Colon (tissue), 2 donors: ENCODE data around the gene VPS25.
"Not testable (repeated sequence)": the region's sequence is repeated elsewhere in the genome, so short reads cannot be mapped to it uniquely, and the experiment has no call there.

Experiments
- FAIRE-seq: peaks from 2 replicates; lab custom pipeline; 2012; peaks lifted over from hg19 to GRCh38; lab: Jason Lieb, UNC
- donor health status: control.
- donor health status: control.

The VPS25 gene

DNA sequence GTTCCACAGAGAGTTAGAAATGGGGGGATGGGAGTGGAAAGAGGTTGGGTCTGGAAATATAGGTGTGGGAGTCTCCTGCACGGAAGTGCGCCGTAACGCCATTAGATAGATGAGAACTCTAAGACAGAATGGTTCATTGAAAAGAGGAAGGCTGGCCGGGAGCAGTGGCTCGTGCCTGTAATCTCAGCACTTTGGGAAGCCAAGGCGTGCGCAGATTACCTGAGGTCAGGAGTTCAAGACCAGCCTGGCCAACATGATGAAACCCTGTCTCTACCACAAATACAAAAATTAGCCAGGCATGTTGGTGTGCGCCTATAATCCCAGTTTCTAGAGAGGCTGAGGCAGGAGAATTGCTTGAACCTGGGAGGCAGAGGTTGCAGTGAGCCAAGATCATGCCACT, 5.2 kb upstream of the VPS25 start:
- not testable (repeated sequence) for FAIRE-seq

DNA sequence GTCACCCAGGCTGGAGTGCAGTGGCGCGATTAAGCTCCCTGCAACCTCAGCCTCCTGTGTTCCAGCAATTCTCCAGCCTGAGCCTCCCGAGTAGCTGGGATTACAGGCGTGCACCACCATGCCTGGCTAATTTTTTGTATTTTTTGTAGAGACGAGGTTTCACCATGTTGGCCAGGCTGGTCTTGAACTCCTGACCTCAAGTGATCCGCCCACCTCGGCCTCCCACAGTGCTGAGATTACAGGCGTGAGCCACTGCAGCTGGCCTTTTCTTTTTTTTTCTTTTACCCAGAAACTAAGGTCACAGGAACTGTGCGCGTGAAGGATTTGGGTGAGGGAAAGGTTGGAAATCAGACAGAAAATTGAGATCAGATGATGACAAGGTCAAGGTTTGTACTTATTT, 3.3 kb upstream of the VPS25 start:
- FAIRE-seq = not testable (repeated sequence)

DNA sequence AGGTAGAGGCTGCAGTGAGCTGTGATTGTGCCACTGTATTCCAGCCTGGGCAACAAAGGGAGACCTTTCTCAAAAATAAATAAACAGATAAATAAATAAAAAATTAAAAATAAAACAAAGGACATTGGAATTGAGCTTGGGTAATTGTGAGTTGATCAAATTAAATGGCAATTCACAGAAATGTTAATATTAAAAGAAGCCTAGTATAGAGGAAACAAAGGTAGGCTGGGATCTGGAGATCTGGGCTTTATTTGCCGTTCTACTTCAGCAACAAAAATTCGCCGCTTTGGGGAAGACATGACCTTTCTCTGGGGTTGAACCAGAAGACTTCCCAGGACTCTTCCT, 332 bp upstream of the VPS25 start:
- FAIRE-seq = no peak

DNA sequence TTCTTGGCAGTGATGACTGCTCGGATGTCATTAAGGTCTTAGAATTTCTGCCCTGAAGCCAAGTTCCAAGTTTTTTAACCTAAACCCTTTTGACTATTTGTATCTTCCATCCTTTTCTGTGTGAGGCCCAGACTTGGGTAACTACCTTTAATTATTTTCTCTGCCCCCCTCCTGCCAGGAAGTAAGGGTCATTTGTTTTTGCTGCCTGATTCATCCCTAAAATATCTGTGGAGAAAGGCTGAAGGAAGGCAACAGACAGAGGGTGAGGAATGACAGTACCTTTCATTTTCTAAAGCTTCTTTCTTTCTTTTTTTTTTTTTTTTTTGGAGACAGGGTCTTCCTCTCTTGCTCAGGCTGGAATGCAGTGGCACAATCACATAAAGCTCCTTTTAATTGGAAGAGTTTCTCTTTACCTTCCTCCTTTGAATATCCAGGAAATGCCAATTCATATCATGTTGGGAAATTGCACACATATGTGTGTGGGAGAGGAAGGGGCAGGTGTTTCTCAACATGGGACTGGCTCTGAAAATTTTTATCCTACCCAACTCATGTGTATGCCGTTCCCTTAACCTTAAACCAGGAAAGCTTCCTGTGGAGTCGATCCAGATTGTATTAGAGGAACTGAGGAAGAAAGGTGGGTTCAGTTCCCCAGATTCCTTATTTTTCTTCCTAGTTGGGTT, 957 bp downstream of the VPS25 start:
- FAIRE-seq = no peak

DNA sequence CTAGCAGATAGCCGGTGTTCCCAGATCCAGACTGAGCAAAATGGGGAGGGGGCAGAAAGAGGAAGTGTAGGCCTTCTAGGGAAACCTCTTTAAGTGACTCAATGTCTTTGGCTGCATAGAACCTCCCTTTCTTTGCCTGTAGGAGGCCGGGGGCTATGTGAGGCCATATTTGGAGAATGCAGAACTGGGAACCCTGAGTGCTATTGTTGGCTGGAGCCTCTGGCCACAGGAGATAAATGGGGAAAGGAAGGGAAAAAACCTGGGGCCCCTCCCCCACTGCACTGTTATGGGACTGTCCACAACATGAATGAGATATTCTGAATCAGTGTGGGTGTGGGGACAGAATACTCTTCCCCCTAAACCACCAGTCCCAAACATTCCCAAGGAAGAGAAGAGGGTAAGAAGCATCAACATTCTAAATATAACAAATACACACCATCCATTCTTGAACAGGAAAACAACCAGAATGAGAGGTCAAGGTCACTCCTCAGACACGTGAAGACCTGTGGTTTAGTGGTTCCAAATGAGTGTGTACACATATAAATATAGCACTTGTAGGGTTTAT, 2.4 kb downstream of the VPS25 start:
- no peak for FAIRE-seq

DNA sequence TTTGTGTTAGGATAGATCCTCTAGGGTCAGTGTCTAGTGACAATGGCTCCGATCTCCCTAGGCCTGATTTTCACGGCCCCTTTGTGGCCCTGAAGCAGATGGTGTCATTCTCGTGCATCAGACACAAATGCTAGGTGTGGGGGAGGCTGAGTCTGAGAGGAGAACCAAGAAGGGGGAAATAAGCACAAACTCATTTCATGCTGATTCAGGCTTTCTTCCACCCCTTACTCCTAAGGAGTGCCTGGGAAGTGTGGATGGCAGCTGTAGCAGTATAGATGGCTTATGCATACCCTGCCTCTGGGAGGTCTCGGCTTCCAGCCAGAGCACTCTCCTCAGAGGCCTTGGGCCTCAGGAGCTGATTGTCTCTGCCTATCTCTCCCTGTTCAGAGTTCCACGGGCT, 5.3 kb downstream of the VPS25 start:
- no peak for FAIRE-seq

DNA sequence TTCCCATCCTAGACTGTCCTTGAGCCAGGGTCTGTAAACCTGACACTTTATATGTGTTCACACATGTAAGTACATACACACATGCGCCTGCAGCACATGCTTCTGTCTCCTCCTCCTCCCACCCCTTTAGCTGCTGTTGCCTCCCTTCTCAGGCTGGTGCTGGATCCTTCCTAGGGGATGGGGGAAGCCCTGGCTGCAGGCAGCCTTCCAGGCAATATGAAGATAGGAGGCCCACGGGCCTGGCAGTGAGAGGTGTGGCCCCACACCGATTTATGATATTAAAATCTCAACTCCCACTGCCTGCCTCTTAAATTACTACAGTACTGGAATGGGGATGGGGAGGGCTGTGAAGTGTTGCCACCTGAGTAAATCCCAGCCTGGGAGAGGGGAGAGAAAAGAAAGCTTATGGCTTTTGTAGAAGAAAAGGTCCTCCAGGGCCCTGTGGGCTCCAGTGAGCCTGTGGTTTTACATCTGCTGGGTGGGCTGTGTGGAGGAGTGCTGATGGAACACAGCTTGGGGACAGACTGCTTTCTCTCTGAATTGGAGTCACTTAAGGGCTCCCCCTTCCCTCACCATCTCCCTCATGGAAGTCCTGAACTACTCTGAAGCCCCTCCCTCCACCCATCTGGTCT, 6.2 kb downstream of the VPS25 start:
- FAIRE-seq = no peak

DNA sequence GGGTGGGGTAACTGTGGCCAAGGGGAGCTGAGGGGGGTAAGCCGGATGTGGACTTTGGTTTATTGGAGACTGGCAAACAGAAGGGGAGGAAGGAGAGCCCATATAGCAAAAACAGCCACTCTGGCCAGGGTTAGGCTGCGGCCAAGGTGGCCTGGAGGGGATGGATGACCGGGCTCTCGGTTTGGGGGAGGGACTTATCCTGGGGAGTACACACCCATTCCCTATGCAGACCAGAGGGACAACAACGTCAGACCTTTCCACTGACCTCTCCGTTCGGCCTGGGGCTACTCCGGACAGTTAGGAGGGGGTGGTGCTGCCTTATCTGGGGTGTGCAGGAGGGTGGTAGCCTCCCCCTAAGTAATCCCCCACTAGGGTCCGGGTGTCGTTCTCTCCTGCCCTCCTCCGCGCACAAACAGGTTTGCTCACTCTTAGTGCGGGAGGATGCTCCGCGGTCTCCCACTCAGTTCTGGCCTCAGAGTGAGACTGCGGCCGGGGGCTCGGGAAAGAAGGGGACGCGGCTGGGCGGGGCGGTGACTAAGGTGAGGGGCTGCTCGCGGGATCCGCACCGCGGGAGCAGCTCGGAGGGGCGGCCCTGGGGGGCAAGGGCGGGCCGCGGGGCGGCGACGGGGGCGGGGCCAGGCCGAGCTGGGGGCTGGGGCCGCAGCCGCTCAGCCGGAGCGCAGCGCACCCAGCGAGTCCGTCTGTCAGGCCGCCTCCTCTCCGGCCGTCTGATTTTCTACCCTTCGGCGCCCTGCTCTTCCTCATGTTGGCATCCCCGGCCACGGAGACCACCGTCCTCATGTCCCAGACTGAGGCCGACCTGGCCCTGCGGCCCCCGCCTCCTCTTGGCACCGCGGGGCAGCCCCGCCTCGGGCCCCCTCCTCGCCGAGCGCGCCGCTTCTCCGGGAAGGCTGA, 6.9 kb downstream of the VPS25 start, which contains the start of gene WNK4:
Gene WNK4, plus strand, starts transcription at position 675 of the 915 bp plus-strand sequence. Its CDS starts 89 bp downstream, at position 764.
- no peak for FAIRE-seq

DNA sequence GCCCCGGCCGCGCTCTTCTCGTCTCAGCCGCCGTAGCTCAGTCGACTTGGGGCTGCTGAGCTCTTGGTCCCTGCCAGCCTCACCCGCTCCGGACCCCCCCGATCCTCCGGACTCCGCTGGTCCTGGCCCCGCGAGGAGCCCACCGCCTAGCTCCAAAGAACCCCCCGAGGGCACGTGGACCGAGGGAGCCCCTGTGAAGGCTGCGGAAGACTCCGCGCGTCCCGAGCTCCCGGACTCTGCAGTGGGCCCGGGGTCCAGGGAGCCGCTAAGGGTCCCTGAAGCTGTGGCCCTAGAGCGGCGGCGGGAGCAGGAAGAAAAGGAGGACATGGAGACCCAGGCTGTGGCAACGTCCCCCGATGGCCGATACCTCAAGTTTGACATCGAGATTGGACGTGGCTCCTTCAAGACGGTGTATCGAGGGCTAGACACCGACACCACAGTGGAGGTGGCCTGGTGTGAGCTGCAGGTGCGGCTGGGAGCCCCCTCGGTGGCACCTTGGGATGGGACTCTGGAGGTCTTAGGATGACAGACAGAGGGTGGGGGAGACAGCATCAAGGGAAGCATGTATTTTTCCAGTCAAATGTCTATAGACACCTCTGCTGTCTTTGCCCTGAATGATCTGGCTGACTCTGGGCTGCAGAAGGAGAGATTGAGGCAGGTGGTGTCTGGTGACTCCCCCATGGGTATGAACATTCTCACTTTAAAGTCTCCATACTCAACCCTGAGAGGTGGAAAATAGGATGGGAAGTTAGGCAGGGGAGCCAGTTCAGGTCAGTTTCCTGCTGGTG, 7.8 kb downstream of the VPS25 start:
- FAIRE-seq = no peak

DNA sequence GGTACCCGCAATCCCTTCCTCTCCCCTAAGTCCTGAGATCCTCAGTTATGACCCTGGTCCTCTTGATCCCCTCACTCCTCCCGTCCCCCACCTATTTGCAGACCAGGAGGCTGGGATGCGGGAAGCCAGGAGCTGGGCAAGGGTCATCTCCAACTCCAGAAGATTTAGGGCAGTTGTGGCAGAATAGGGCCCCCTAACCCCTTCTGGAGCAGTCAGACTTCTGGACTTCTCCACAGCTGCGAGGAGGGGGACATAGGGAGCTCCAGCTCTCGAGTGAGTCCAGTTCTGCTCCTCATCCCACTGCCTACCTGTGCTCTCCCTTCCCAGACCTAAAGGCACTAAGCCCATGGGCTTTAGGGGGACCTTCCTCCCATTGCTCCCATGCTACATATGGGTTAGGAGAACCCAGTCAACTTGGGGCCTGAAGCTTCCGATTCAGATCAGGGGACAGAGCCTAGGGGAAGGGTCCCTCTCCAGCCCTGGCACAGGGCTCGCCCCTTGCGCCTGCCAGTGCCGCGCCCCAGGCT, 8.5 kb downstream of the VPS25 start:
- no peak for FAIRE-seq

DNA sequence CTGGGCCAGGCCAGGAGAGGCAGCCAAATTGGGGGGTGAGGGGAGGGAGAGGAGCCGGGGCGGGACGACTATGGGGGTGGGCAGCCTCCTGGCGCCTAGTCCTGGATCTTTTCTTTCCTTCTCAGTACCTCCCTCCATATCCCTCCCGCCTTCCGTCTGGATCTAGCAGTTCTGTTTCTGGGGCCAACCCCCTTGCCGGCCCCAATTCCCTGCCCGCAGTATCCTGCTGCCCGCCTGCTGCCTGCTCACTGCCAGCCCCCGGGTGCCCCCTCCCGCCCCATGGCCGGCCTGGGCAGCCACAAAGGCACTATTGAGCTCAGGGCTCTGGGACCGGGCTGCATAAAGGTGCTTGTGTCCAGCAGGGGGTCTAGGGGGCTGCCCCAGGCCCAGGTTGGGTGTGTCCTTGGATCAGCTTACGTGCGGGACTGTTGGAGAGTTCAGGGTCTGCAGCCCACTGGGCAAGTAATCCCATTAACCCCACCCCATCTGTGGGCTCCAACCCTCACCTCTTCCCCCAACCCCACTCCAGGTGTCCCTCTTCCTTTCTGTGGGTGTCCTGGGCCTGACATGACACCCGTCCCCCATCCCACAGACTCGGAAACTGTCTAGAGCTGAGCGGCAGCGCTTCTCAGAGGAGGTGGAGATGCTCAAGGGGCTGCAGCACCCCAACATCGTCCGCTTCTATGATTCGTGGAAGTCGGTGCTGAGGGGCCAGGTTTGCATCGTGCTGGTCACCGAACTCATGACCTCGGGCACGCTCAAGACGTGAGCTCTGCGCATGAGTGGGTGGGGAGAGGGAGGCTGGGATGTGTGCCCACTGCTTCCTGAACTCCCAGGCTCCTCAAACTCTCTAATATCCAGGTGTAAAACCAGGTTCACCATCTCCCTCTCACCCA, 9.2 kb downstream of the VPS25 start:
- FAIRE-seq = no peak

DNA sequence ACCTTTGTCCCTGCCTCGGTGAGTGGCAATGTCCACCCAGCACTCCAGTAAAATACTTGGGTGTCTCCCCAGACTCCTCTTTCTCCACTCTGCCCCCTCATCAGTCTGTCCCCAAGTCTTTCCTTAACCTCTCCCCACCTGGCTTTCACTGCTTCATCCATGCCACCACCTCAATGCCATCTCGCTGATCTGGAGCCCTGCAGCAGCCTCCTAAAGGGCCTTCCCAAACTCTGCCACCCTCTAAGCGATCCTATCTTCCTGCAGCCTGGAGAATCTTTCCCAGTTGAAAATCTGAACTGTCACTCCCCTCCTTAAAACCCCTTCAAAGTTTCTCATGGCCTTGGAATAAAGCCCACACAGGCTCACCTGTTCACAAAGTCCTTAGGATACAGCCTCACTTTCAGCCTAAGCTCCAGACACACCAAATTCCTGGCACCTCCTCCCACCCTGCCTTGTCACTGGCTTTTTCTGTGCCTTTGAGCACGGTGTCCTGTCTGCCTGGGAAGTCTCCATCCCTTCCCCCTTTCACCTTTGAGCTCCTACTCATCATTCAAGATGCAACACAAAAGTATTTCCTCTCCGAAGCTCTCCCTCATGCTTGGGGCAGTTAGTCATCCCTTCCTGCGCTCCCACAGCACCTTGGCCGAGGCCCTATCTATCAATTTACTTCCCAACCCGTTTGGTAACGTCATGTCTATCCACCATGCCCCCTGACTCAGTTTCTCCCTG, 10.0 kb downstream of the VPS25 start:
- FAIRE-seq = no peak

DNA sequence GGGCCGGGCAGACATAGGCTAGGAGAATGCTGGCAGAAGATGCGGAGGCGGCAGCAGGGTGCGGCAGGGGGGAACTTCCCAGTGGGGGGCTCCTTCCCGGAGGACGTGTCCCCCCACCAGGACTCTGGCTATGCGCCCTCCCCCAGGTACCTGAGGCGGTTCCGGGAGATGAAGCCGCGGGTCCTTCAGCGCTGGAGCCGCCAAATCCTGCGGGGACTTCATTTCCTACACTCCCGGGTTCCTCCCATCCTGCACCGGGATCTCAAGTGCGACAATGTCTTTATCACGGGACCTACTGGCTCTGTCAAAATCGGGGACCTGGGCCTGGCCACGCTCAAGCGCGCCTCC, 10.5 kb downstream of the VPS25 start:
- no peak for FAIRE-seq

DNA sequence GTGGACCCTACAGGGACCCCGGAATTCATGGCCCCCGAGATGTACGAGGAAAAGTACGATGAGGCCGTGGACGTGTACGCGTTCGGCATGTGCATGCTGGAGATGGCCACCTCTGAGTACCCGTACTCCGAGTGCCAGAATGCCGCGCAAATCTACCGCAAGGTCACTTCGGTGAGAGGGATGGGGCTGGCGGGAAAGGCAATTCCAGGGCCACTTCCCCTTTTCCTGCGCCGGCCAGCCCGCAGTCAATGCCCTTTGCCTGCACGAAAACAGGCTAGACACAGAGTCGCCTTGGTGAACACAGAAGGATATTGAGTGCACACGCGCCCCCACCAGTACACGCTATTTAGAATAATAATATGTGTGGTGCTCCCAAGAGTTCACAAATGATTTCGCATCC, 11.2 kb downstream of the VPS25 start:
- no peak for FAIRE-seq

DNA sequence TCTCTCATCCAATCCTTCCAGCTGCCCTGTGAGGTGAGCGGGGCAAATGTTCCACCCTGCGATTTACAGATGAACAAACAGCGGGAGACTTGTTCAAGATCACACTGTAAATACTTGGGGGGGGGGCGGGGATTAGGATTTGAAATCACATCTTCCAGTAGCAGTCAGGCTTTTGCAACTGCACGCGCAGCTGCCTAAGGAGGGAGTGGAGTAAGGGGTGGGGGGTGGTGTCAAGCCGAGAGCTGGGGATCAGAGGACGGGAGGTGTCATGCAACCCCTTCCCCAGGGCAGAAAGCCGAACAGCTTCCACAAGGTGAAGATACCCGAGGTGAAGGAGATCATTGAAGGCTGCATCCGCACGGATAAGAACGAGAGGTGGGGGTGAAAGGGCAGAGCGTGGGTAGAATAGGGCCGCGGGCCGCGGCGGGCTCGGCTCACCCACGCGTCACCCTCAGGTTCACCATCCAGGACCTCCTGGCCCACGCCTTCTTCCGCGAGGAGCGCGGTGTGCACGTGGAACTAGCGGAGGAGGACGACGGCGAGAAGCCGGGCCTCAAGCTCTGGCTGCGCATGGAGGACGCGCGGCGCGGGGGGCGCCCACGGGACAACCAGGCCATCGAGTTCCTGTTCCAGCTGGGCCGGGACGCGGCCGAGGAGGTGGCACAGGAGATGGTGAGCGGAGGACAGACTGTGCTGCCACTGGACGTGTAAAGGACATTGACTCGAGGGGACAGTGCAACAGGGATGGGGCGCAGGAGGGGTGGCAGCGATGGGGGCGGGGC, 11.8 kb downstream of the VPS25 start:
- no peak for FAIRE-seq

DNA sequence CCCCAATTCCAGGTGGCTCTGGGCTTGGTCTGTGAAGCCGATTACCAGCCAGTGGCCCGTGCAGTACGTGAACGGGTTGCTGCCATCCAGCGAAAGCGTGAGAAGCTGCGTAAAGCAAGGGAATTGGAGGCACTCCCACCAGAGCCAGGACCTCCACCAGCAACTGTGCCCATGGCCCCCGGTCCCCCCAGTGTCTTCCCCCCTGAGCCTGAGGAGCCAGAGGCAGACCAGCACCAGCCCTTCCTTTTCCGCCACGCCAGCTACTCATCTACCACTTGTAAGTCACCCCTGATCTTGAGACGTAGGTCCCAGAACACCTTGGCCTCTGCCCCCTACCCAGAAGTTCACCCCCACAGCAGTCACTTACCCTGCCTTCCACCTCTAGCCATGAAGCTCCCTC, 14.0 kb downstream of the VPS25 start:
- no peak for FAIRE-seq

DNA sequence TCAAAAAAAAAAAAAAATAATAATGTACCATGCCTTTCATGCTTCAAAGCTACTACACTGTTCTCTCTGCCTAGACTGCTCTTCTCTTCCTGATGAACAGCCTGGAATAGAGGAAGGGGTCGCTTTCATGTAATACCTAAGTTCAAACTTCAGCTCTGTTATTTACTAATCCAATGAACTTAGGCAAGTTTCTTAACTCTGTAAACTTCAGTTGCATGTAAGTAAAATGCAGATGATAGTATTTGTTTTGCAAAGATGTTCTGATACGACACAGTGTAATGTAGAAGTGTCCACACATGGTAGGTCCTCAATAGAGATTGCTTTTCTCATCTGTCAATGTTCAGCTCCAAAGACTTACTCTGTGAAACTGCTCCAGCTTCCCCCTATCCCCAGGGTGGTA, 18.7 kb downstream of the VPS25 start:
- no peak for FAIRE-seq

DNA sequence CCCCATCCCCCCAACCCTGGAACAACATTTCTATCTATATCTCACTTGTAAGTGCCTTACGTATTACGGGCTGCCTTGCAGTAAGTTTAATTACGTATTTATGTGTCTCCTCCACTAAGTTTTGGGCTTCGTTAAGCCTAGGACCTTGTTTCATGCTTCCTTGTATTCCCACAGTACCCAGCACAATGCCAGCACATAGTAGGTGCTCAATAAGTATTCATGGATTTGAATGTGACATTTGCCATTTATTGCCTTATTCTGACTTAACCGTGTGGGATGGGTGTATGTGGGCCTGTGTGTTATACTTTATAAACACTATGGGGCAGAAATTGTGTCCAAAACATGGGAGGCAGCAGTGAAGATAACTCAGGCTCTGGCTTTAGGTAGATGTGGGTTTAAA, 19.3 kb downstream of the VPS25 start:
- no peak for FAIRE-seq

DNA sequence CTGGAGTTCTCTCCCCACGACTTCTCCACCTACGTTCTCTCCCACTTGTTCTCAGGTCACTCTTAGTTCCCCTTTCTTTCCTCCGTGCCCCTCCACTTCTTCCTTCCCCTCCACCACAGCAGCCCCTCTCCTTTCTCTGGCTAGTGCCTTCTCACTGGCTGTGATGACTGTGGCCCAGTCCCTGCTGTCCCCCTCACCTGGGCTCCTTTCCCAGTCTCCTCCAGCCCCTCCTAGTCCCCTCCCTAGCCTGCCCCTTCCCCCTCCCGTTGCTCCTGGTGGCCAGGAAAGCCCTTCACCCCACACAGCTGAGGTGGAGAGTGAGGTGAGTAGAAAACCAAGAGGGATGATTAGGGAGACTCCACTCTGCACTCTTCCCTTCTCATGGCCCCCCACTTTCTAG, 21.8 kb downstream of the VPS25 start:
- no peak for FAIRE-seq
